Loucy (cell line): ENCODE data around the gene DCHS2.

ENCODE experiments used
- CTCF ChIP-seq: fragments of 200-600 bp; sonication (generic); conservative IDR thresholded peaks from 2 replicates; pipeline ENCODE4 v1.5.1; 2014; ENCODE audit warnings: mild to moderate bottlenecking, antibody characterized with exemption, low read length
- EZH2phosphoT487 ChIP-seq: fragments of 200-600 bp; IDR thresholded peaks from 2 replicates; pipeline ENCODE4 v1.6.1; 2018; ENCODE audit warnings: antibody characterized with exemption, mild to moderate bottlenecking, moderate library complexity, borderline replicate concordance

GRCh38 chr4:154192585-154192984 lies 299.0 kb downstream of the DCHS2 start:
- TF ChIP-seq CTCF = no peak
- TF ChIP-seq EZH2phosphoT487 = no peak
